Measurements from ENCODE around the gene NFATC2IP.
"Not testable (repeated sequence)": the region's sequence is repeated elsewhere in the genome, so short reads cannot be mapped to it uniquely, and the experiment has no call there.

NFATC2IP gene

GRCh38 chr16:28985211-28986041, 34.7 kb downstream of the NFATC2IP start:
- intact Hi-C loops (cut with micrococcal nuclease), result no loop called here
- Mint-ChIP-seq H3K36me3 (ENCODE audit: low read depth) (peaks cover 96% of the 10 kb centered on the region), H3K27me3 (peaks cover 3% of the 10 kb centered on the region), H3K9me3 (peaks cover 18% of the 10 kb centered on the region), H3K27ac (peak overlapping the region; percentile 33), H3K4me3 (no peak overlapping the region), H3K4me1 (ENCODE audit: low read depth) (peaks cover 24% of the 10 kb centered on the region)

GRCh38 chr16:28986046-28986445, 35.3 kb downstream of the NFATC2IP start:
- peaks cover 3% of the 10 kb centered on the region for H3K27me3 Mint-ChIP-seq
- no peak overlapping the region for H3K4me3 Mint-ChIP-seq
- intact Hi-C loops (cut with micrococcal nuclease), result no loop called here
- peaks cover 91% of the 10 kb centered on the region for H3K36me3 Mint-ChIP-seq (ENCODE audit: low read depth)
- H3K4me1 Mint-ChIP-seq (ENCODE audit: low read depth), result peaks cover 24% of the 10 kb centered on the region
- peak overlapping the region; percentile 33 for H3K27ac Mint-ChIP-seq
- peaks cover 18% of the 10 kb centered on the region for H3K9me3 Mint-ChIP-seq

- no peak overlapping the region for H3K27ac Mint-ChIP-seq
These were observed 35.8 kb downstream of the NFATC2IP start for GRCh38 chr16:28986492-28986891.

GRCh38 chr16:28987170-28987853, 36.6 kb downstream of the NFATC2IP start:
- intact Hi-C loops (cut with micrococcal nuclease), result no loop called here
- H3K27ac Mint-ChIP-seq, result no peak overlapping the region
- H3K4me3 Mint-ChIP-seq, result no peak overlapping the region
- peaks cover 10% of the 10 kb centered on the region for H3K9me3 Mint-ChIP-seq
- peaks cover 24% of the 10 kb centered on the region for H3K4me1 Mint-ChIP-seq (ENCODE audit: low read depth)
- H3K27me3 Mint-ChIP-seq, result peaks cover 3% of the 10 kb centered on the region
- peaks cover 78% of the 10 kb centered on the region for H3K36me3 Mint-ChIP-seq (ENCODE audit: low read depth)

More at GRCh38 chr16:28986492-28986891, 35.8 kb downstream of the NFATC2IP start:
- peaks cover 86% of the 10 kb centered on the region for H3K36me3 Mint-ChIP-seq (ENCODE audit: low read depth)
- no peak overlapping the region for H3K4me3 Mint-ChIP-seq
- H3K4me1 Mint-ChIP-seq (ENCODE audit: low read depth), result peaks cover 24% of the 10 kb centered on the region
- intact Hi-C loops (cut with micrococcal nuclease), result no loop called here
- peaks cover 16% of the 10 kb centered on the region for H3K9me3 Mint-ChIP-seq
- peaks cover 3% of the 10 kb centered on the region for H3K27me3 Mint-ChIP-seq

- Mint-ChIP-seq H3K36me3 (ENCODE audit: low read depth) (peaks cover 58% of the 10 kb centered on the region), H3K9me3 (peaks cover 10% of the 10 kb centered on the region), H3K4me1 (ENCODE audit: low read depth) (peaks cover 10% of the 10 kb centered on the region), H3K27ac (no peak overlapping the region), H3K27me3 (peaks cover 6% of the 10 kb centered on the region), H3K4me3 (no peak overlapping the region)
- intact Hi-C loops (cut with micrococcal nuclease), result no loop called here
These were observed 38.6 kb downstream of the NFATC2IP start for GRCh38 chr16:28989363-28989762.

- Mint-ChIP-seq H3K4me1 (ENCODE audit: low read depth) (peaks cover 3% of the 10 kb centered on the region), H3K27me3 (peaks cover 8% of the 10 kb centered on the region), H3K36me3 (ENCODE audit: low read depth) (peaks cover 51% of the 10 kb centered on the region), H3K9me3 (peaks cover 10% of the 10 kb centered on the region), H3K4me3 (no peak overlapping the region), H3K27ac (no peak overlapping the region)
- intact Hi-C loops (cut with micrococcal nuclease), result no loop called here
These were observed 39.8 kb downstream of the NFATC2IP start for GRCh38 chr16:28990375-28991040.

- Mint-ChIP-seq H3K27ac (no peak overlapping the region), H3K27me3 (peaks cover 8% of the 10 kb centered on the region), H3K4me3 (no peak overlapping the region), H3K4me1 (ENCODE audit: low read depth) (no peaks in the 10 kb centered on the region), H3K36me3 (ENCODE audit: low read depth) (peaks cover 39% of the 10 kb centered on the region), H3K9me3 (peaks cover 10% of the 10 kb centered on the region)
- intact Hi-C loops (cut with micrococcal nuclease), result no loop called here
These were observed 41.0 kb downstream of the NFATC2IP start for GRCh38 chr16:28991687-28992086.

GRCh38 chr16:28992496-28992895, 41.8 kb downstream of the NFATC2IP start:
- Mint-ChIP-seq H3K27me3 (peaks cover 8% of the 10 kb centered on the region), H3K4me3 (no peak overlapping the region), H3K27ac (no peak overlapping the region), H3K36me3 (ENCODE audit: low read depth) (peaks cover 31% of the 10 kb centered on the region), H3K9me3 (peaks cover 1% of the 10 kb centered on the region), H3K4me1 (ENCODE audit: low read depth) (no peaks in the 10 kb centered on the region)
- intact Hi-C loops (cut with micrococcal nuclease), result no loop called here

- intact Hi-C loops (cut with micrococcal nuclease), result no loop called here
- Mint-ChIP-seq H3K36me3 (ENCODE audit: low read depth) (no peaks in the 10 kb centered on the region), H3K27ac (no peak overlapping the region), H3K4me3 (no peak overlapping the region), H3K9me3 (no peaks in the 10 kb centered on the region), H3K27me3 (peaks cover 14% of the 10 kb centered on the region), H3K4me1 (ENCODE audit: low read depth) (peaks cover 12% of the 10 kb centered on the region)
These were observed 48.1 kb downstream of the NFATC2IP start for GRCh38 chr16:28998837-28999236.

GRCh38 chr16:28999577-28999976, 48.8 kb downstream of the NFATC2IP start:
- no peaks in the 10 kb centered on the region for H3K36me3 Mint-ChIP-seq (ENCODE audit: low read depth)
- intact Hi-C loops (cut with micrococcal nuclease), result no loop called here
- no peaks in the 10 kb centered on the region for H3K9me3 Mint-ChIP-seq
- H3K27ac Mint-ChIP-seq, result no peak overlapping the region
- H3K4me3 Mint-ChIP-seq, result no peak overlapping the region
- peaks cover 9% of the 10 kb centered on the region for H3K27me3 Mint-ChIP-seq
- H3K4me1 Mint-ChIP-seq (ENCODE audit: low read depth), result peaks cover 14% of the 10 kb centered on the region

GRCh38 chr16:29000019-29000418, 49.3 kb downstream of the NFATC2IP start:
- no peaks in the 10 kb centered on the region for H3K9me3 Mint-ChIP-seq
- peaks cover 12% of the 10 kb centered on the region for H3K27me3 Mint-ChIP-seq
- H3K4me1 Mint-ChIP-seq (ENCODE audit: low read depth), result peaks cover 18% of the 10 kb centered on the region
- no peaks in the 10 kb centered on the region for H3K36me3 Mint-ChIP-seq (ENCODE audit: low read depth)
- no peak overlapping the region for H3K4me3 Mint-ChIP-seq
- intact Hi-C loops (cut with micrococcal nuclease), result no loop called here
- H3K27ac Mint-ChIP-seq, result no peak overlapping the region

- H3K4me3 Mint-ChIP-seq; H3K9me3 Mint-ChIP-seq; H3K36me3 Mint-ChIP-seq (ENCODE audit: low read depth); H3K27ac Mint-ChIP-seq; intact Hi-C loops (cut with micrococcal nuclease): not testable (repeated sequence)
- H3K4me1 Mint-ChIP-seq (ENCODE audit: low read depth), result peaks cover 28% of the 10 kb centered on the region
- peaks cover 11% of the 10 kb centered on the region for H3K27me3 Mint-ChIP-seq
These were observed 53.9 kb downstream of the NFATC2IP start for GRCh38 chr16:29004496-29005139.

GRCh38 chr16:29007730-29008593, 57.2 kb downstream of the NFATC2IP start:
- Mint-ChIP-seq H3K27me3 (peaks cover 8% of the 10 kb centered on the region), H3K4me3 (no peak overlapping the region), H3K27ac (no peak overlapping the region), H3K9me3 (no peaks in the 10 kb centered on the region), H3K4me1 (ENCODE audit: low read depth) (peaks cover 46% of the 10 kb centered on the region), H3K36me3 (ENCODE audit: low read depth) (no peaks in the 10 kb centered on the region)
- intact Hi-C loops (cut with micrococcal nuclease), result no loop called here
